Loucy (cell line): ENCODE data around the gene RNASE8.

Experiments used
- EZH2phosphoT487 ChIP-seq: fragments of 200-600 bp; IDR thresholded peaks from 2 replicates; pipeline ENCODE4 v1.6.1; 2018; ENCODE audit warnings: antibody characterized with exemption, mild to moderate bottlenecking, moderate library complexity, borderline replicate concordance
- TF ChIP-seq, protein P1 (sequence below): fragments of 200-600 bp; sonication (generic); conservative IDR thresholded peaks from 2 replicates; pipeline ENCODE4 v1.5.1; 2014; ENCODE audit warnings: mild to moderate bottlenecking, antibody characterized with exemption, low read length

DNA sequence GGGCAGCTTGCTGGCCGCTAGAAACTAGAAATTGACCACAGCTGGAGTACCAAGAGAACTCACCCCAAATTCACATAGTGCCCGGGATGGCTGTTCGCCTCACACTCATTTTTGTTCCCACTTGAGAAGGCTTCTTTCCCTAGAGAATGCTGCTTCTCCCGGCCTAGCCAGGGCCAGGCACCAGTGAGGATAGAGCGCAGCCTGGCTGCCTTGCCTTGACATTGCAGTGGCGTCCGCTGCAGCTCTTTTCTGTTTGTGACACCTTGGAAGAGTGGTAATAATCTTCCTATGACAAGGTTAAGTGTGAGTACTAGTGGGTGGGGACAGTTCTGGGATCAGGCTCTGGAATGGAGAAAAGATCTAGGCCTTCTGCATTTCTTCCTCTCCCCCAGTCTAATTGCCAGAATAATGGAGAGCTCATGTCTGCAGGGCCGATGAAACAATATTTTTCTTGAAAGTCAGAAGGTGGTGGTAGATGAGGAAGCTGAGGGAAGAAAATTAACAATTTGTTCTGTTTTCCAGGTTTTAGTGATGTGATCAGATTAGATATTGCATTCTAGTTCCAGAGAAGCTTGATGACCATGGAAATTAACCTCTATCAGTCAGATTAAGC is 46.9 kb downstream of the RNASE8 start:
- TF ChIP-seq, protein P1, sequence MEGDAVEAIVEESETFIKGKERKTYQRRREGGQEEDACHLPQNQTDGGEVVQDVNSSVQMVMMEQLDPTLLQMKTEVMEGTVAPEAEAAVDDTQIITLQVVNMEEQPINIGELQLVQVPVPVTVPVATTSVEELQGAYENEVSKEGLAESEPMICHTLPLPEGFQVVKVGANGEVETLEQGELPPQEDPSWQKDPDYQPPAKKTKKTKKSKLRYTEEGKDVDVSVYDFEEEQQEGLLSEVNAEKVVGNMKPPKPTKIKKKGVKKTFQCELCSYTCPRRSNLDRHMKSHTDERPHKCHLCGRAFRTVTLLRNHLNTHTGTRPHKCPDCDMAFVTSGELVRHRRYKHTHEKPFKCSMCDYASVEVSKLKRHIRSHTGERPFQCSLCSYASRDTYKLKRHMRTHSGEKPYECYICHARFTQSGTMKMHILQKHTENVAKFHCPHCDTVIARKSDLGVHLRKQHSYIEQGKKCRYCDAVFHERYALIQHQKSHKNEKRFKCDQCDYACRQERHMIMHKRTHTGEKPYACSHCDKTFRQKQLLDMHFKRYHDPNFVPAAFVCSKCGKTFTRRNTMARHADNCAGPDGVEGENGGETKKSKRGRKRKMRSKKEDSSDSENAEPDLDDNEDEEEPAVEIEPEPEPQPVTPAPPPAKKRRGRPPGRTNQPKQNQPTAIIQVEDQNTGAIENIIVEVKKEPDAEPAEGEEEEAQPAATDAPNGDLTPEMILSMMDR: peak; percentile 99
- no peak for TF ChIP-seq EZH2phosphoT487
